PC-3 (cell line): ENCODE data around the gene LINC01488.

Experiments
- EZH2 ChIP-seq: fragments of 300-600 bp; sonication (generic); IDR thresholded peaks from one replicate; pipeline ENCODE4 v1.6.1; 2017; ENCODE audit warnings: antibody characterized with exemption, mild to moderate bottlenecking, low read length; ENCODE audit not compliant: unreplicated experiment
- TF ChIP-seq, protein P1 (sequence below): fragments of 300-600 bp; sonication (generic); conservative IDR thresholded peaks from 2 replicates; pipeline ENCODE4 v1.5.1; 2017; ENCODE audit warnings: antibody characterized with exemption, low read depth, mild to moderate bottlenecking, low read length

DNA sequence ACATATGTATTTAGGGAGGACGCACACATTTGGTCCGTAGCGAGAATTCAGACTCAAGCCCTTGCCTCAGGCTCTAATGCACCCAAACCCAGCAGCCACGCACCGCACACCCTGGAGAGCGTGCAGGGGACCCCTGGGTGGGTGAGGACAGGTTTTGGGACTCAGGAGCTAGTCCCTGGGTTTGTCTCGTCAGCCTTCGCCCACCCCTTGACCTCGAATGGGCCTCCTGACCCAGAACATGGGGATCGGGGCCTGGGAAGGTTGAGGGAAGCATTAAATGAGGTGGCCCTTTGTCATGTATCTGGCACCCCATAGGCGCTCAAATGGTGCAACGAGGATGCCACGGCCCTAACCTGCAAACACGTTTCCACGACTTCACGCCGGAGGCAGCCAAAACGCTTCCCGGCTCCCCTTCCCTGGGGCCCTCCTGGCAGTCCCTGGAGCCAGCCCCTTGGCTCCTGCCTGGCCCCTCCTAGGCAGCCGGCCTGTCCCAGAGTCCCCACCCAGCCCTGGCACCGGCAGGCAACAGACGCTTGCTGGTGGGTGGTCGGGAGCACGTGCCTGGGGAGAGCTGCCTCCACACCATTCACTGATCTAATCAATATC is 5.5 kb upstream of the LINC01488 start:
- TF ChIP-seq, protein P1, sequence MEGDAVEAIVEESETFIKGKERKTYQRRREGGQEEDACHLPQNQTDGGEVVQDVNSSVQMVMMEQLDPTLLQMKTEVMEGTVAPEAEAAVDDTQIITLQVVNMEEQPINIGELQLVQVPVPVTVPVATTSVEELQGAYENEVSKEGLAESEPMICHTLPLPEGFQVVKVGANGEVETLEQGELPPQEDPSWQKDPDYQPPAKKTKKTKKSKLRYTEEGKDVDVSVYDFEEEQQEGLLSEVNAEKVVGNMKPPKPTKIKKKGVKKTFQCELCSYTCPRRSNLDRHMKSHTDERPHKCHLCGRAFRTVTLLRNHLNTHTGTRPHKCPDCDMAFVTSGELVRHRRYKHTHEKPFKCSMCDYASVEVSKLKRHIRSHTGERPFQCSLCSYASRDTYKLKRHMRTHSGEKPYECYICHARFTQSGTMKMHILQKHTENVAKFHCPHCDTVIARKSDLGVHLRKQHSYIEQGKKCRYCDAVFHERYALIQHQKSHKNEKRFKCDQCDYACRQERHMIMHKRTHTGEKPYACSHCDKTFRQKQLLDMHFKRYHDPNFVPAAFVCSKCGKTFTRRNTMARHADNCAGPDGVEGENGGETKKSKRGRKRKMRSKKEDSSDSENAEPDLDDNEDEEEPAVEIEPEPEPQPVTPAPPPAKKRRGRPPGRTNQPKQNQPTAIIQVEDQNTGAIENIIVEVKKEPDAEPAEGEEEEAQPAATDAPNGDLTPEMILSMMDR: no peak
- TF ChIP-seq EZH2: no peak
